K562 (cell line): ENCODE data around the gene CCDC50. TPM values are rescaled to one million over a fixed set of nuclear protein-coding genes. Genes with fewer than 3 reads are reported as not detected.
A peak's percentile ranks its signal among the peaks of the same experiment; 100 is the strongest.

Source experiments
- C11orf30 ChIP-seq: fragments of 450-650 bp; IDR thresholded peaks from 2 replicates; pipeline ENCODE4 v1.6.1; 2016; ENCODE audit warnings: low read depth, mild to moderate bottlenecking
- CCAR2 ChIP-seq: fragments of 200-400 bp; formaldehyde crosslinking; IDR thresholded peaks from 2 replicates; pipeline ENCODE4 v1.6.1; 2017; ENCODE audit warnings: mild to moderate bottlenecking, low read depth, low read length
- KAT2B ChIP-seq: IDR thresholded peaks from one replicate; pipeline ENCODE4 v1.6.1; 2012; ENCODE audit warnings: low read depth, mild to moderate bottlenecking, control low read depth, inconsistent platforms, low read length, moderate library complexity
- KDM2B ChIP-seq: fragments of 250-450 bp; sonication (Bioruptor Pico); IDR thresholded peaks from 2 replicates; pipeline ENCODE4 v1.8.0; 2021; ENCODE audit warnings: mild to moderate bottlenecking, moderate library complexity
- KLF13 ChIP-seq: fragments of 450-650 bp; IDR thresholded peaks from 2 replicates; pipeline ENCODE4 v1.6.1; 2016; ENCODE audit warnings: missing genetic modification characterization, low read depth, mild to moderate bottlenecking, missing compliant biosample characterization, moderate library complexity, borderline replicate concordance
- KLF6 ChIP-seq: fragments of 250-450 bp; sonication (Bioruptor Pico); IDR thresholded peaks from 2 replicates; pipeline ENCODE4 v1.4.0; 2020; ENCODE audit warnings: mild to moderate bottlenecking, moderate library complexity, borderline replicate concordance
- MEF2D ChIP-seq: conservative IDR thresholded peaks from 2 replicates; pipeline ENCODE4 v1.6.1; 2016; ENCODE audit warnings: low read depth, missing genetic modification characterization, missing compliant biosample characterization
- NCOR1 ChIP-seq: fragments of 450-650 bp; IDR thresholded peaks from 2 replicates; pipeline ENCODE4 v1.6.1; 2016; ENCODE audit warnings: mild to moderate bottlenecking, moderate library complexity
- POLR2B ChIP-seq: fragments of 450-650 bp; IDR thresholded peaks from 2 replicates; pipeline ENCODE4 v1.6.1; 2018; ENCODE audit warnings: low read depth; ENCODE audit not compliant: partially characterized antibody
- POLR2G ChIP-seq: fragments of 200-400 bp; formaldehyde crosslinking; IDR thresholded peaks from 2 replicates; pipeline ENCODE4 v1.6.1; 2017; ENCODE audit warnings: low read depth, mild to moderate bottlenecking, antibody characterized with exemption, low read length, moderate library complexity
- SMAD1 ChIP-seq: fragments of 150-350 bp; IDR thresholded peaks from 2 replicates; pipeline ENCODE4 v1.6.1; 2014; ENCODE audit warnings: low read length, low read depth; ENCODE audit not compliant: partially characterized antibody
- SUPT5H ChIP-seq: fragments of 450-650 bp; IDR thresholded peaks from 2 replicates; pipeline ENCODE4 v1.6.1; 2016
- ZNF217 ChIP-seq: sonication (generic); formaldehyde crosslinking; IDR thresholded peaks from 2 replicates; pipeline ENCODE4 v1.8.0; 2022; ENCODE audit warnings: mild to moderate bottlenecking, missing genetic modification reagents
- ZNF586 ChIP-seq: fragments of 450-650 bp; formaldehyde crosslinking; conservative IDR thresholded peaks from 2 replicates; pipeline ENCODE4 v1.4.0; 2020; ENCODE audit warnings: mild to moderate bottlenecking, moderate library complexity
- polyA plus RNA-seq, 8 experiments: library from polyadenylated mRNA; depleted of rRNA in 4 of 8; stranded (reverse) in 5 of 8; unstranded in 3 of 8; fragments of >200 nt; fragmentation: Nextera tagmentation in 2 of 8; fragmentation: Illumina TruSeq in 1 of 8; extraction: Ambion mirVana in 2 of 8; extraction: Trizol in 1 of 8; gene quantifications; 2 replicates each; pipeline versions ENCODE4 v1.2.1 to v1.2.3, GENCODE V29; 2011 to 2014; ENCODE audit warnings: inconsistent platforms in 1 of 8, missing spikeins in 1 of 8
- total RNA-seq, 7 experiments: library from RNA; depleted of rRNA in 6 of 7; stranded (reverse); fragments of >200 nt in 6 of 7; fragmentation: Illumina TruSeq in 2 of 7; extraction: Trizol in 2 of 7; gene quantifications; 2 replicates each; pipeline versions ENCODE4 v1.2.1 to v1.2.3, GENCODE V29; 2011 to 2021; ENCODE audit warnings: low replicate concordance in 1 of 7
- TF ChIP-seq, protein P1 (sequence below): fragments of 450-650 bp; formaldehyde crosslinking; IDR thresholded peaks from 2 replicates; pipeline ENCODE4 v1.4.0; 2020; ENCODE audit warnings: mild to moderate bottlenecking, moderate library complexity
- TF ChIP-seq, protein P2 (sequence below): sonication (generic); formaldehyde crosslinking; IDR thresholded peaks from 2 replicates; pipeline ENCODE4 v1.8.1; 2022; ENCODE audit warnings: missing genetic modification reagents
- TF ChIP-seq, protein P3 (sequence below): fragments of 250-450 bp; sonication (Bioruptor Pico); IDR thresholded peaks from 2 replicates; pipeline ENCODE4 v1.8.0; 2022; ENCODE audit warnings: moderate library complexity, mild to moderate bottlenecking, inconsistent platforms
- TF ChIP-seq, protein P4 (sequence below): fragments of 250-450 bp; sonication (Bioruptor Pico); IDR thresholded peaks from 2 replicates; pipeline ENCODE4 v1.4.0; 2020; ENCODE audit warnings: mild to moderate bottlenecking

CCDC50 gene
- total and polyA plus RNA-seq, 9 of the 15 experiments (the other 6 are each of a cell fraction or from before 2014, with no cell fraction given): 8.4 to 63.4 (median 40.4) TPM

DNA sequence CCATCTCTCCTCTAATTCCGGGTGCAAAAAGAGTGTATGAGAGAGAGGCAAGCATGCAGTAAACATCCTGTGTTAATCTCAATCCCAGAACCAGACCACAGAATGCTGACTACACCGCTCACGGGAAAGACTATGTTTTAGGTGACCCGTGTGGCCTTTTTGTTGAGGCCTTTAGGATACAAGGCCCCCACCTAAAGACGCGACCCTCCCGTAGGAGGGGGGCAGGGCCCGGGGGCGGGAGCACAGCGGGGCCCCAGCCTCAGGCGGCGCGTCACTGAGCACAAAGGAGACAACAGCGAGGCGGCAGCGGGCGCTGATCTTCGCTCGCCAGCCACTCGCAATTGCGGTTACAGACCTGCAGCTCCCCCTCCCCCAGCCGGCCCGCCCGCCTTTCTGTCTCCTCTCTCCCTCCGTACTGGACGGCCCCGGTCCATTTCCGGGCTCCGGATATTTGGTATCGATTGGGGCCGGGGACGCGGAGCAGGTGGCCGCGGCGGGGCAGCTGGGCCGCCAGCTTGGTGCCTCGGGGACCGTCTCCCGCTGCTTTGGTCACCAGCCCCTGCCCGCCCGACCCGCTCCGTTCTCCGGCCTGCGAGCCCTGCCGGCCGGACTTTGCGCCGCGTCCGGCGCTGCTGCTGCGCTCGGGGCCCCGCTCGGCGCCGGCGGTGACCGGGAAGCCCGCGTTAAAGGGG is at the start of gene CCDC50 (continued):
- no peak for TF ChIP-seq SMAD1
- TF ChIP-seq, protein P1, sequence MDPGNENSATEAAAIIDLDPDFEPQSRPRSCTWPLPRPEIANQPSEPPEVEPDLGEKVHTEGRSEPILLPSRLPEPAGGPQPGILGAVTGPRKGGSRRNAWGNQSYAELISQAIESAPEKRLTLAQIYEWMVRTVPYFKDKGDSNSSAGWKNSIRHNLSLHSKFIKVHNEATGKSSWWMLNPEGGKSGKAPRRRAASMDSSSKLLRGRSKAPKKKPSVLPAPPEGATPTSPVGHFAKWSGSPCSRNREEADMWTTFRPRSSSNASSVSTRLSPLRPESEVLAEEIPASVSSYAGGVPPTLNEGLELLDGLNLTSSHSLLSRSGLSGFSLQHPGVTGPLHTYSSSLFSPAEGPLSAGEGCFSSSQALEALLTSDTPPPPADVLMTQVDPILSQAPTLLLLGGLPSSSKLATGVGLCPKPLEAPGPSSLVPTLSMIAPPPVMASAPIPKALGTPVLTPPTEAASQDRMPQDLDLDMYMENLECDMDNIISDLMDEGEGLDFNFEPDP (CRISPR knock-in tag): no peak
- no peak for TF ChIP-seq POLR2B
- peak; percentile 67 for TF ChIP-seq NCOR1
- TF ChIP-seq, protein P2, sequence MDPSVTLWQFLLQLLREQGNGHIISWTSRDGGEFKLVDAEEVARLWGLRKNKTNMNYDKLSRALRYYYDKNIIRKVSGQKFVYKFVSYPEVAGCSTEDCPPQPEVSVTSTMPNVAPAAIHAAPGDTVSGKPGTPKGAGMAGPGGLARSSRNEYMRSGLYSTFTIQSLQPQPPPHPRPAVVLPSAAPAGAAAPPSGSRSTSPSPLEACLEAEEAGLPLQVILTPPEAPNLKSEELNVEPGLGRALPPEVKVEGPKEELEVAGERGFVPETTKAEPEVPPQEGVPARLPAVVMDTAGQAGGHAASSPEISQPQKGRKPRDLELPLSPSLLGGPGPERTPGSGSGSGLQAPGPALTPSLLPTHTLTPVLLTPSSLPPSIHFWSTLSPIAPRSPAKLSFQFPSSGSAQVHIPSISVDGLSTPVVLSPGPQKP (CRISPR knock-in tag): no peak
- TF ChIP-seq KLF13 (tag): no peak
- TF ChIP-seq KLF6 (CRISPR knock-in tag): no peak
- no peak for TF ChIP-seq ZNF586
- no peak for TF ChIP-seq KDM2B (CRISPR knock-in tag)
- TF ChIP-seq CCAR2: no peak
- no peak for TF ChIP-seq KAT2B
- no peak for TF ChIP-seq ZNF217 (CRISPR knock-in tag)
- no peak for TF ChIP-seq C11orf30
- TF ChIP-seq, protein P3, sequence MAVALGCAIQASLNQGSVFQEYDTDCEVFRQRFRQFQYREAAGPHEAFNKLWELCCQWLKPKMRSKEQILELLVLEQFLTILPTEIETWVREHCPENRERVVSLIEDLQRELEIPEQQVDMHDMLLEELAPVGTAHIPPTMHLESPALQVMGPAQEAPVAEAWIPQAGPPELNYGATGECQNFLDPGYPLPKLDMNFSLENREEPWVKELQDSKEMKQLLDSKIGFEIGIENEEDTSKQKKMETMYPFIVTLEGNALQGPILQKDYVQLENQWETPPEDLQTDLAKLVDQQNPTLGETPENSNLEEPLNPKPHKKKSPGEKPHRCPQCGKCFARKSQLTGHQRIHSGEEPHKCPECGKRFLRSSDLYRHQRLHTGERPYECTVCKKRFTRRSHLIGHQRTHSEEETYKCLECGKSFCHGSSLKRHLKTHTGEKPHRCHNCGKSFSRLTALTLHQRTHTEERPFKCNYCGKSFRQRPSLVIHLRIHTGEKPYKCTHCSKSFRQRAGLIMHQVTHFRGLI (CRISPR knock-in tag): no peak
- TF ChIP-seq, protein P4, sequence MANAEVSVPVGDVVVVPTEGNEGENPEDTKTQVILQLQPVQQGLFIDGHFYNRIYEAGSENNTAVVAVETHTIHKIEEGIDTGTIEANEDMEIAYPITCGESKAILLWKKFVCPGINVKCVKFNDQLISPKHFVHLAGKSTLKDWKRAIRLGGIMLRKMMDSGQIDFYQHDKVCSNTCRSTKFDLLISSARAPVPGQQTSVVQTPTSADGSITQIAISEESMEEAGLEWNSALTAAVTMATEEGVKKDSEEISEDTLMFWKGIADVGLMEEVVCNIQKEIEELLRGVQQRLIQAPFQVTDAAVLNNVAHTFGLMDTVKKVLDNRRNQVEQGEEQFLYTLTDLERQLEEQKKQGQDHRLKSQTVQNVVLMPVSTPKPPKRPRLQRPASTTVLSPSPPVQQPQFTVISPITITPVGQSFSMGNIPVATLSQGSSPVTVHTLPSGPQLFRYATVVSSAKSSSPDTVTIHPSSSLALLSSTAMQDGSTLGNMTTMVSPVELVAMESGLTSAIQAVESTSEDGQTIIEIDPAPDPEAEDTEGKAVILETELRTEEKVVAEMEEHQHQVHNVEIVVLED (CRISPR knock-in tag): 0 out of 2 replicates have a peak, but pooled peaks have one; percentile 18
- TF ChIP-seq POLR2G: peak; percentile 94
- TF ChIP-seq MEF2D: no peak
- TF ChIP-seq SUPT5H: no peak
